Liver (tissue), 3 donors: ENCODE data around the gene SRXN1.

Experiments used
- FOXA2 ChIP-seq: IDR thresholded peaks from 2 replicates; pipeline ENCODE4 v1.6.1; 2016; ENCODE audit warnings: antibody characterized with exemption
- HNF4G ChIP-seq: IDR thresholded peaks from 2 replicates; pipeline ENCODE4 v1.6.1; 2016; ENCODE audit warnings: antibody characterized with exemption
- JUND ChIP-seq, 2 donors: IDR thresholded peaks; 2 replicates each; pipeline ENCODE4 v1.6.1; 2016; ENCODE audit warnings: antibody characterized with exemption in 2 of 2
- NR2F2 ChIP-seq: IDR thresholded peaks from 2 replicates; pipeline ENCODE4 v1.6.1; 2016; ENCODE audit warnings: antibody characterized with exemption
- RAD21 ChIP-seq, 2 donors: IDR thresholded peaks; 2 replicates each; pipeline ENCODE4 v1.6.1; 2016; ENCODE audit warnings: antibody characterized with exemption in 2 of 2, mild to moderate bottlenecking in 2 of 2
- RXRA ChIP-seq, 2 donors: IDR thresholded peaks; 2 replicates each; pipeline ENCODE4 v1.6.1; 2017 to 2018; ENCODE audit warnings: antibody characterized with exemption in 2 of 2, mild to moderate bottlenecking in 1 of 2
- SP1 ChIP-seq: IDR thresholded peaks from 2 replicates; pipeline ENCODE4 v1.6.1; 2018; ENCODE audit warnings: antibody characterized with exemption, mild to moderate bottlenecking
- TAF1 ChIP-seq: conservative IDR thresholded peaks from 2 replicates; pipeline ENCODE4 v1.6.1; 2016; ENCODE audit warnings: antibody characterized with exemption, mild to moderate bottlenecking
- YY1 ChIP-seq: IDR thresholded peaks from 2 replicates; pipeline ENCODE4 v1.6.1; 2016; ENCODE audit warnings: antibody characterized with exemption, mild to moderate bottlenecking
- TF ChIP-seq, protein P1 (sequence below): IDR thresholded peaks from 2 replicates; pipeline ENCODE4 v1.6.1; 2016; ENCODE audit warnings: antibody characterized with exemption
- TF ChIP-seq, protein P2 (sequence below): fragments of 150-350 bp; IDR thresholded peaks from 2 replicates; pipeline ENCODE4 v1.5.1; 2017; ENCODE audit warnings: improper control_type of control experiment, low read depth, low read length; ENCODE audit not compliant: missing input control
- TF ChIP-seq, protein P3 (sequence below): IDR thresholded peaks from 2 replicates; pipeline ENCODE4 v1.6.1; 2016; ENCODE audit warnings: antibody characterized with exemption
- TF ChIP-seq, protein P4 (sequence below): IDR thresholded peaks from 2 replicates; pipeline ENCODE4 v1.6.1; 2016; ENCODE audit warnings: antibody characterized with exemption, mild to moderate bottlenecking
- TF ChIP-seq, protein P5 (sequence below): IDR thresholded peaks from 2 replicates; pipeline ENCODE4 v1.6.1; 2016; ENCODE audit warnings: antibody characterized with exemption
- donor health status: healthy.
- donor health status: healthy.

DNA sequence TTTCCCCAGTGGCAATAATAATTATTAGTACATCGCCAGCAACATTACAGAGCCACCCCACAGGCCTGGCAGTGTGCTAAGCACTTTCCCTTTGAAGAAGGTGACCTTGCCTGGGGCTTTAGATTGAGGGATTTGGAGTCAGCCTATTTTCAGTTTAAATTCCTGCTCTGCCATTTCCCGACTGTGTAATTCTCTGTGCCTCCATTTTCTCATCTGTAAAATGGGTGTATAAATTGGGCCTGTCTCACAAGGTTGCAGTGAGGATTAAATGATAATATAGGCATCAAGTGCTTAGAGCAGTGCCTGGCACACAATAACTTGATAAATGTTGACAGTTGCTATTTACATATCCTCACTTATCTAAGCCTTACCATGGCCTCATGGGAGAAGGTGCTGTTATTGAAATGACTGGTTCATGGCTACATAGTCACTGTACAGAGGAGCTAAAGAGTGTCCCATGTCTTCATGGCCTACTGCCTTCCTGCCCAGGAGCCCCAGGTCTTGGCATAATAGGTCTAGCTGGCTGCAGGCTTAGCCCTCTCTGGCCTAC lies 27.7 kb upstream of the SRXN1 start:
- TF ChIP-seq FOXA2: no peak
- TF ChIP-seq, protein P1, sequence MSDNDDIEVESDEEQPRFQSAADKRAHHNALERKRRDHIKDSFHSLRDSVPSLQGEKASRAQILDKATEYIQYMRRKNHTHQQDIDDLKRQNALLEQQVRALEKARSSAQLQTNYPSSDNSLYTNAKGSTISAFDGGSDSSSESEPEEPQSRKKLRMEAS: no peak
- no peak for TF ChIP-seq SP1
- TF ChIP-seq, protein P2, sequence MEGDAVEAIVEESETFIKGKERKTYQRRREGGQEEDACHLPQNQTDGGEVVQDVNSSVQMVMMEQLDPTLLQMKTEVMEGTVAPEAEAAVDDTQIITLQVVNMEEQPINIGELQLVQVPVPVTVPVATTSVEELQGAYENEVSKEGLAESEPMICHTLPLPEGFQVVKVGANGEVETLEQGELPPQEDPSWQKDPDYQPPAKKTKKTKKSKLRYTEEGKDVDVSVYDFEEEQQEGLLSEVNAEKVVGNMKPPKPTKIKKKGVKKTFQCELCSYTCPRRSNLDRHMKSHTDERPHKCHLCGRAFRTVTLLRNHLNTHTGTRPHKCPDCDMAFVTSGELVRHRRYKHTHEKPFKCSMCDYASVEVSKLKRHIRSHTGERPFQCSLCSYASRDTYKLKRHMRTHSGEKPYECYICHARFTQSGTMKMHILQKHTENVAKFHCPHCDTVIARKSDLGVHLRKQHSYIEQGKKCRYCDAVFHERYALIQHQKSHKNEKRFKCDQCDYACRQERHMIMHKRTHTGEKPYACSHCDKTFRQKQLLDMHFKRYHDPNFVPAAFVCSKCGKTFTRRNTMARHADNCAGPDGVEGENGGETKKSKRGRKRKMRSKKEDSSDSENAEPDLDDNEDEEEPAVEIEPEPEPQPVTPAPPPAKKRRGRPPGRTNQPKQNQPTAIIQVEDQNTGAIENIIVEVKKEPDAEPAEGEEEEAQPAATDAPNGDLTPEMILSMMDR: no peak
- no peak for TF ChIP-seq TAF1
- TF ChIP-seq, protein P3, sequence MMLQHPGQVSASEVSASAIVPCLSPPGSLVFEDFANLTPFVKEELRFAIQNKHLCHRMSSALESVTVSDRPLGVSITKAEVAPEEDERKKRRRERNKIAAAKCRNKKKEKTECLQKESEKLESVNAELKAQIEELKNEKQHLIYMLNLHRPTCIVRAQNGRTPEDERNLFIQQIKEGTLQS: no peak
- TF ChIP-seq YY1: no peak
- TF ChIP-seq NR2F2: no peak
- TF ChIP-seq, protein P4, sequence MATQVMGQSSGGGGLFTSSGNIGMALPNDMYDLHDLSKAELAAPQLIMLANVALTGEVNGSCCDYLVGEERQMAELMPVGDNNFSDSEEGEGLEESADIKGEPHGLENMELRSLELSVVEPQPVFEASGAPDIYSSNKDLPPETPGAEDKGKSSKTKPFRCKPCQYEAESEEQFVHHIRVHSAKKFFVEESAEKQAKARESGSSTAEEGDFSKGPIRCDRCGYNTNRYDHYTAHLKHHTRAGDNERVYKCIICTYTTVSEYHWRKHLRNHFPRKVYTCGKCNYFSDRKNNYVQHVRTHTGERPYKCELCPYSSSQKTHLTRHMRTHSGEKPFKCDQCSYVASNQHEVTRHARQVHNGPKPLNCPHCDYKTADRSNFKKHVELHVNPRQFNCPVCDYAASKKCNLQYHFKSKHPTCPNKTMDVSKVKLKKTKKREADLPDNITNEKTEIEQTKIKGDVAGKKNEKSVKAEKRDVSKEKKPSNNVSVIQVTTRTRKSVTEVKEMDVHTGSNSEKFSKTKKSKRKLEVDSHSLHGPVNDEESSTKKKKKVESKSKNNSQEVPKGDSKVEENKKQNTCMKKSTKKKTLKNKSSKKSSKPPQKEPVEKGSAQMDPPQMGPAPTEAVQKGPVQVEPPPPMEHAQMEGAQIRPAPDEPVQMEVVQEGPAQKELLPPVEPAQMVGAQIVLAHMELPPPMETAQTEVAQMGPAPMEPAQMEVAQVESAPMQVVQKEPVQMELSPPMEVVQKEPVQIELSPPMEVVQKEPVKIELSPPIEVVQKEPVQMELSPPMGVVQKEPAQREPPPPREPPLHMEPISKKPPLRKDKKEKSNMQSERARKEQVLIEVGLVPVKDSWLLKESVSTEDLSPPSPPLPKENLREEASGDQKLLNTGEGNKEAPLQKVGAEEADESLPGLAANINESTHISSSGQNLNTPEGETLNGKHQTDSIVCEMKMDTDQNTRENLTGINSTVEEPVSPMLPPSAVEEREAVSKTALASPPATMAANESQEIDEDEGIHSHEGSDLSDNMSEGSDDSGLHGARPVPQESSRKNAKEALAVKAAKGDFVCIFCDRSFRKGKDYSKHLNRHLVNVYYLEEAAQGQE: no peak
- no peak for TF ChIP-seq RXRA (IDR thresholded peaks at IDR 0.05)
- TF ChIP-seq, protein P5, sequence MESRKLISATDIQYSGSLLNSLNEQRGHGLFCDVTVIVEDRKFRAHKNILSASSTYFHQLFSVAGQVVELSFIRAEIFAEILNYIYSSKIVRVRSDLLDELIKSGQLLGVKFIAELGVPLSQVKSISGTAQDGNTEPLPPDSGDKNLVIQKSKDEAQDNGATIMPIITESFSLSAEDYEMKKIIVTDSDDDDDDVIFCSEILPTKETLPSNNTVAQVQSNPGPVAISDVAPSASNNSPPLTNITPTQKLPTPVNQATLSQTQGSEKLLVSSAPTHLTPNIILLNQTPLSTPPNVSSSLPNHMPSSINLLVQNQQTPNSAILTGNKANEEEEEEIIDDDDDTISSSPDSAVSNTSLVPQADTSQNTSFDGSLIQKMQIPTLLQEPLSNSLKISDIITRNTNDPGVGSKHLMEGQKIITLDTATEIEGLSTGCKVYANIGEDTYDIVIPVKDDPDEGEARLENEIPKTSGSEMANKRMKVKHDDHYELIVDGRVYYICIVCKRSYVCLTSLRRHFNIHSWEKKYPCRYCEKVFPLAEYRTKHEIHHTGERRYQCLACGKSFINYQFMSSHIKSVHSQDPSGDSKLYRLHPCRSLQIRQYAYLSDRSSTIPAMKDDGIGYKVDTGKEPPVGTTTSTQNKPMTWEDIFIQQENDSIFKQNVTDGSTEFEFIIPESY: no peak
- no peak for TF ChIP-seq JUND (IDR thresholded peaks at IDR 0.05)
- no peak for TF ChIP-seq RAD21 (IDR thresholded peaks at IDR 0.05)
- TF ChIP-seq HNF4G: no peak
